HG03520 (cell line): Measurements from ENCODE around the gene ECSCR.
A peak's percentile ranks its signal among the peaks of the same experiment; 100 is the strongest.
"Not testable (repeated sequence)": the region's sequence is repeated elsewhere in the genome, so short reads cannot be mapped to it uniquely, and the experiment has no call there.

ENCODE experiments used
- ATAC-seq: cut with Tn5 transposase; IDR thresholded peaks from one replicate; pipeline ENCODE4 v1.9.1; 2021; ENCODE audit warnings: mild to moderate bottlenecking, moderate library complexity; ENCODE audit not compliant: unreplicated experiment

The ECSCR gene

GRCh38 chr5:139414581-139415130 lies 47.9 kb downstream of the ECSCR start:
- no peak for ATAC-seq

- ATAC-seq = no peak
These were observed 48.6 kb downstream of the ECSCR start for GRCh38 chr5:139413963-139414362.

- ATAC-seq = no peak
These were observed 49.4 kb downstream of the ECSCR start for GRCh38 chr5:139413153-139413552.

GRCh38 chr5:139410993-139411828 lies 51.3 kb downstream of the ECSCR start:
- ATAC-seq = no peak

GRCh38 chr5:139410121-139410992 lies 52.2 kb downstream of the ECSCR start:
- no peak for ATAC-seq

GRCh38 chr5:139409116-139409515 lies 53.4 kb downstream of the ECSCR start:
- not testable (repeated sequence) for ATAC-seq

DNA sequence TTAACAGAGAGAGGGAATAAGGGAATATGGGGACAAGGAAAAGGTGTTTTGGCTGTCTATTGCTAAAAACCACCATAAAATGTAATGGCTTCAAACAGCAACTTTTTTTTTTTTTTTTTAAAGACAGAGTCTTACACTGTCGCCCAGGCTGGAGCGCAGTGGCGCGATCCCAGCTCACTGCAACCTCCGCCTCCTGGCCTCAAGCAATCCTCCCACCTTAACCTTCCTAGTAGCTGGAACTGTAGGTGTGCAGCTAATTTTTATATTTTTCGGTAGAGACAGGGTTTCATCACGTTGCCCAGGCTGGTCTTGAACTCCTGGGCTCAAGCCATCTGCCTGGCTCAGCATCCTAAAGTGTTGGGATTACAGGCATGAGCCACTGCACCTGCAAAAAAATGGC lies 54.4 kb downstream of the ECSCR start:
- ATAC-seq = no peak

GRCh38 chr5:139407517-139407916 lies 55.0 kb downstream of the ECSCR start:
- no peak for ATAC-seq

DNA sequence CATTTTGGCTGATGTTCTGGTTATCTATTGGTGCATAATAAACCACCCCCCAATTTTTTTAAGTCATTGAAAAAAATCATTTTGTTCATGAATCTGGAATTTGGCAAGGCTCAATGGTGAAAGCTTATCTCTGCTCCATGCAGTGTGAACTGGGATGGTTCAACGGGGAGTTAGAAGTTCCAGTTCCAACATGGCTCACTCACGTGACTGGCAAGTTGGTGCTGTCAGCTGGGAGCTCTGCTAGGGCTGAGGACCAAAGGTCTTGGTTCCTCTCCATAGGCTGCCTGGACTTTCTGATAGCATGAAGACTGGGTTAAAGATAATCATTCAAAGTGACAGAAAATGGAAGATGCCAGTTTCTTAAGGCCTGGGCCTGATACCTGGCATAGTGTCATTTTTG lies 55.6 kb downstream of the ECSCR start:
- ATAC-seq = no peak

DNA sequence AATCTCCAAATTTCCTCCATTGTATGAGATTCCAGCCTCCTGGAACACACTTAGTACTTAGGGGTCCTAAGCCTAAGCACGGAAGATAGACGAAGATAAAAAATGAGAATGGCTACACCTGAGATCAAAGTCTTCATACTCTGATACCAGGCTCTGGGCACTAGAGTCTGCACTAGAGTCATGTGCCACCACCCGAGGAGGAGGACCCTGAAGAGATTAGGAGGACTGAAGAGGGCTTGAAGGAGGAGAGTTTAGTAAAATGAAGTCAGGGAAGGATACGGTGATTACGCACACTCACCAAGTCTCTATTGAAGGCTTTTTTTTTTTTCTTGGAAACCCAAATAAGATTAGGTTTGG lies 58.1 kb downstream of the ECSCR start:
- no peak for ATAC-seq

DNA sequence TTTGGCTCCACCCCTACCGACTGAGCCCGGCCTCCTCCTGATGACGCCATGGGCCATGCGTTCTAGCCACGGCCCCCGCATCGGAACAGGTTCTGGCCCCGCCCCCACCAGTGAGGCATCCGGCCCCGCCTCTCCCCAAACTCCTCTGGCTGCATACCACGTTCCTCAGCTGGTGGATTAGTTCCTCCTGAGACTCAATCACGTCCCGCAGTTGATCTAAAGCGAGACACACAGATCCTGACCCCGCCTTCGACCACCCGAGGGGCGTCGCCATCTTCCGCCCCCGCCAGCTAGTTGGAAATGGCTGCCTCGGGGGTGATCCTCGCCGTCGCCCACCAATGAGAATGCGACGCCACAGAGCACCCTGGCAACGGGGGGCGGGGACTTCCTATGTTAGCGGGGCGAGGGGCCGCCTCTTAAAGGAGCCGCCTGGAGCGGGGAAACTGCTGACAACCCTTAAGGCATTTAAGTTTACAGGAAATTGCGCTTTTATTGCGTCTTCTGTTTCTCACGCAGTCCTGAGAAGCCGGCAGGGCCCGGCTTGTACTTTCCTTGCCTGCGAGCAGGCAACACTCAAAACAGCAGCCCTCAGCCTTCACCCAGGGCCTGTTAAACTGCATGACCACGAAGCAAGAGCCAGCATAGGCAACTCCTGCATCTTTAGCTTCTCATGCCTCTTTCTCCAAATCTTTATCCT lies 58.6 kb downstream of the ECSCR start, which contains the start of gene SPATA24:
TSS of gene SPATA24 (minus strand) at position 303 of the 697 bp plus-strand sequence. CDS start at position 274, 29 bp downstream.
- ATAC-seq = peak; percentile 72

DNA sequence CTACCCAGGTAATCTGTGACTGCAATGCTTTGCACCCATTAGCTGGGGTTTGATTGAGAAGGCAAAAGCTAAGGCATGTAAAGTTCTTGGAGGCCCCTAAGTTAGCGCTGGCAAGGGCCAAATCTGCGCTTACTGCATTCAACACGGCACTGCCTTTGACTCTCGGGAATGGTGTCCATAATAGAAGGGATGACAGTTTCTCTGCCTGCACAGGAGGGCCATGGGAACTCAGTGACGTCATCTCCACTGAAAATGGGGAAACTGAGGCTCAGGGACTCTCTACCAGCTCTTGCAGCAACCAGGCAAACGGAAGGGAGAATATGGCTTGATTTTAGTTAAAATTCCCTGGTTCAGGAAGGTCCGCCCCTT lies 59.1 kb downstream of the ECSCR start:
- peak; percentile 2 for ATAC-seq

DNA sequence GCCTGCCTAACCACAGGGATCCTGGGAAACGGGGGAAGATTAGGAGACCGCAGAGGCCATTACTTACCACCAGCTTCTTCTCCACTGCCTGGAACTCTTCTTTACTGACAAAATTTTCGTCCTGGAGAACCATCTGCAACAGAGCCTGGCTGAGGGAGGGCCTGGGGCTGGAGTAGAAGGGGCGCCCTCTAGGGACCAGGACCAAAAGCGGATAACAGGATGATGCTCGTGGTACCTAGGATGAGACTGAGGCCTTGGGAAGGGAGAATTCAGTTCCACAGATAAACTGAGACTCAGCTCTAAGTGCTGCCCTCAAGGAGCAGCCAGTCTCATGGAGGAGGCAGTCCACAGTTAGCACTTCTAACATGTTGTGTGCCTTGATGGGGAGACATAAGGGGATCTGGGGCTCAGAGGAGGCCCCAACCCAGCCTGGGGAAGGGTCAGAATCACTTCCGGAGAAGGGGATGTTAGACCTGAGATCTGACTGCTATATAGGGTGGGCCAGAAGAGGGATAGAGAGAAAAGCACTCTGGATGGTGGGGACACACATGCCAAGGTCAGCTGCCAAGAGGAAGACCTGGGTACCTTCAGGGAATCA lies 59.9 kb downstream of the ECSCR start:
- no peak for ATAC-seq

GRCh38 chr5:139401546-139401945 lies 61.0 kb downstream of the ECSCR start:
- no peak for ATAC-seq

- no peak for ATAC-seq
These were observed 62.9 kb downstream of the ECSCR start for GRCh38 chr5:139399501-139400121.
